Stimulated activated CD8-positive, alpha-beta memory T cell treated with anti-CD3 and anti-CD28 coated beads, Interleukin-7, amount 100 ng/mL, for 1 hour (primary cell): ENCODE measurements around the gene PBX1.

Experiments used
- DNase-seq, 2 donors: peaks; one replicate each; pipeline ENCODE4 v3.0.0-alpha.2; 2020; ENCODE audit warnings: low read depth in 2 of 2

The PBX1 gene

DNA sequence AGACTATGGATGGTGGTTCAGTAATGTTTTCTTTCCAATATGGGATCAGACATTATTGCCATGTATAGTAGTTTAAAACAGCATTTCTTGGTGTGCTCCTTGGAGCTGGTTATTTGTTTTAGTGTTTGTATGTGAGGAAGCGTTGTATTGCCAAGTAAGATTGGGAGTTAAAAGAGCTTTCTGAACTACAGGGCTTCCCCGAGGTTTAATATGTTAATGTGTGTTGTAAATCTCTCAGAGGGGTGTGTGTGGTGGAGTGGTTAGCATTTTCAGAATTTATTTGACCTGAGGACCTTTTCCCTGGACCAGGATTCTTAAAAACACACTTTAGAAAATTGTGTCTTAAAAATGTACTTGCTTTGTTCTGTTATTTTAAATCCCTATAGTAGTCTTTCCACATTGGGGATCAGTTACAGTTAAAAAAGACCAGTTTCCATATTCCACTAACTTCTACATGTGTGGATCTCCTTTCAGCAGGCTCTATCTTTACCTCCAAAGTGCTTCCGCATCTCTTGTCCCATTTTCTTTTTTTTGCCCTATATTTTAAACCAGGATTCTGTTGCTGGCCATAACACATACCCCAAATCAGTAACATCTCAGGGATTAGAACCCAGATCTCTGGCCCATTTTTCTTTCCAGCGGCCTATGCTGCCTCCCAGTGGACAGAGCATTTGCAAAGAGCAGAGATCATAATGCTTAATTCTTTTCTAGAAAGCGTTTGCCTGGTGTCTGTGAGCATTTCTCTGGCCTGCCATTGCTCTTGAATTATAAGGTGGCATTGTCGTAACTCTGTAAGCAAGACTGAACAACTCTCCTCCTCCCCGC lies 58.6 kb downstream of the PBX1 start:
- DNase-seq: no peak

DNA sequence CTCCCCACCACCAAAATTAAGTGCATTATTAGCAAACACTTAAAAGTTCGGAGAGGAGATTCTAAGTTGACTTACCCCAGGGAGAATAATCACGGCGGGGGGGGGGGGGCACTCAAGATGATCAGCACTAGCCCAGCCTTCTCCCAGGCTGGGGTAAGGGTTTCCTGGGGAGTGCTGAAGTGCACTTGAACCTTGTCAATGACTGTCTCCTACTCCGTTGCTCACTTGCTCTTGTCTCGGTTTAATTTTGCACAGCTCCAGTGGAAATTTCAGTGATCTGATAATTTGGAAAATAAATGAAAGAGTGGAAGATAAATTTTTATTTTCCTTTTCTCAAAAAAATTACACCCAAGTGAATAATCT lies 59.2 kb downstream of the PBX1 start:
- no peak for DNase-seq

DNA sequence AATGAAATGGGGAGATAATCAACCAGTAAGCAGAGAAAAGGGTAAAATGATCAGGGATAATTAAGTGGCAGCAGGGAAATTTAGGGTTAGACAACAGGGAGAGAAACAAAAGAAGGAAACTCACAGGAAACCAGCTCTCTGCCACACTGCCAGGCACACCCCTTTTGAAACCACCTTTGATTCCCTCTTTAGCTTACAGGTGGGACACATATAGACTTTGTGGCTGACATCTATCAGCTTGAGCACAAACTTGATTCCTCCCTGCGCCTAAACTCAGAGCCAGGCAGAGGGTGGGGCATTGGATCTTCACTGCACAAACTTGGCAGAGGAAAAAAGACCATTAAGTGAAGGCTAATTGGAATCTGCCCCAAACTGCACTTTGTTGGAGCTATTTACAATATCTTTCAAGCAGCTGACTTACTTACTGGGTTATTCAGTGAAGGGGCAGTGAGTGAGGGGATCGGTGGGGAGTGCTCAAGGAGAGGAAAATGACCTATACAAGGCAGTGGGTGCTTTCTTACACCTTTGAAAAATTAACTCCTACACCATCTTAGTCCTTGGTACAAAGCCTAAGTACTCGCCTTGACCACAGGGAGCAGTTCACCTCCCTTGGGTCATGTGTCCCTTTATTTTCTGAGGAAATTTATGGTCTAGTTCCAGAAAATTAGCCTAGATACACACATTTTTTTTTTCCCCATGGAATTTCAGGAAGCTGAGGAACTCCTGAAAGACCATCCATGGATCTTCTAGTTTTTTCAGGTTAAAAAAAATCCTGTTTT lies 60.2 kb downstream of the PBX1 start:
- DNase-seq: no peak

- DNase-seq: no peak
Observed at GRCh38 chr1:164622068-164622845, 63.3 kb downstream of the PBX1 start.

GRCh38 chr1:164623805-164624204 lies 64.8 kb downstream of the PBX1 start:
- no peak for DNase-seq

DNA sequence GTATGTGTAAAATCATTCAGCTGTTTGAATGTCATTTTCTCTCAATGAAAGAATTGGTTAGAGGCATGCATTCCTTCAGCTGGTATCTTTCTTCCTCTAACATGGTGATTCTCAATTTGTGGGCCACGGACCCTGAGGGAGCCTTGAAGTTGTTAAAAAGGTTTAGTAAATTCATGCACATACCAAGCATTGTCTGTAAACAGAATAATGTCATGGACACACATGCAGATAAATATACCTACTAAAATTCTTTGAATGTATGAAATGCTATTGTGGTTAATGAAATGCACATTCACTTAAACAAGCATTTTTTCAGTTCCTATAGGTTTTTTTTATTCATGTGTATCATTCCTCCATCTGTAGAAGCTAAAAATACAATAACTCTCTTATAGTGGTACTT lies 65.4 kb downstream of the PBX1 start:
- no peak for DNase-seq

- no peak for DNase-seq
Observed at GRCh38 chr1:164625004-164625617, 66.1 kb downstream of the PBX1 start.

DNA sequence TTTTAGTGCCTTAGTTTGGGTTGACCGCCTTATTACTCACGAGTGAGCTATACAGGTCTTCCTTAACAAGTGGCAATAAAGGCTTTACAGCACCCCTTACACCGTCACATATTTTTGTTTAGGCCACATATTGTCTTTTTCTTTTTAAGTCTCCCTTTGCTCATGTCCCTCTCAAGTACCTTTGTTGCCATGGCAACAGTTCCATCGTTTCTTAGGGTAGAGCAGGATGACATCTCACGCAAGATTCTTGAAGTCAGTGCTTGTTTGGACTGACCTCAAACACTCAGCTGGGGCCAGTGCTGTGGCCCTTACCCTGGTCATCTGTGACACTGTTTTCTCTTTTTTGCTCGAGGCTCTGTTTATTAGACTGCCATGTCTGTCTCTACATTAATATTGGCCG lies 69.8 kb downstream of the PBX1 start:
- no peak for DNase-seq

DNA sequence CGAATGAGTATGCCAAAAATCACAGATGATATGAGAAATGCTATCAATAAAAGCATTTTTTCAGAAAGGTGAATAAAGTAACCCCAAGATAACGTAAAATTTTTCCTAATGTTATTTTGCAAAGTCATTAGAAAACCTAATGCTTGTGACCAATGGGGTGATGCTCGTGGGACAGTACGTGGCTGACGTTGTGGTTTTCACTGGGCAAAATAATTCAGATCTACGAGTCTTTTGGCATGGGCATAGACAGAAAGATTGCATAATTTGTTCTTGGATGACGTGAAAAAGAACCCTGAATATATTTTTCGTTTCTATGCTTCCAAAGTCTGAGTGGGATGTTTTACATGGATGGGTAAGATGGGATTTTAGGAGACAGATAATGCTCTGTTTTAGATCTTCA lies 71.0 kb downstream of the PBX1 start:
- DNase-seq: no peak

DNA sequence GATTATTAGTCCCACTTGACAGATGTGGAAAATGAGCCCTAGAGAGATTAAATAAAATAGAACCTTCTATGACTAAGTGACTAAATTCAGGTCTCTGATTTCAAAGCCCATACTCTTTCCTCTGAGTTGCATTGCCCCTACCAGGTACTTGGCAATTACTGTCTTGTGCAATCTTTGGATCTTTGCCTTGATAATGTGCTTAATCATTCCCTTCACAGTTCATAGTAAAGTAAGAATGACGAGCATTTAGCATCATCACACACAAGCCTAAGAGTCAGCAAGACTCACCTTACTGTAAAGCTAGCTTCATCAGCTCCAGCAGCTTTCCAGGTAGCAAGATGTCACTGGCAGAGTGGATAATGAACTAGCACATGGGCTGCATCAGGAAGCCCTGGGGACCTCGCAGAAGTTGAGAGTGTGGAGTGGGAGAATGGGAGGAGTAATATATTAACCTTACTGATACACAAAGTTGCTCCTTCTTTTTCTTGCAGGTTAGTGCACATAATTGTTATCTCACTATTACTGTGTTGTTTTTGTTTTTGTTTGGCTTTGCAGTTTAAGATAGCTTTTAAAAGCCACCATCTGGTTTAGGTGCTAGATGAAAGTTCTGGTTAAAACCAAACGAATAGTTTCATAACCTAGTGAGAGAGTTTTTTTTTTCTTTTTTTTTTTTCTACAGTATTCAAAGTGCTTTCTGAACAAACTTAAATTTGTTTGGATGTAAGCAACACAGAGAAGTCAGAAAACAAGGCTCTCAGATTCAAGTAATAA lies 71.8 kb downstream of the PBX1 start:
- DNase-seq: no peak

DNA sequence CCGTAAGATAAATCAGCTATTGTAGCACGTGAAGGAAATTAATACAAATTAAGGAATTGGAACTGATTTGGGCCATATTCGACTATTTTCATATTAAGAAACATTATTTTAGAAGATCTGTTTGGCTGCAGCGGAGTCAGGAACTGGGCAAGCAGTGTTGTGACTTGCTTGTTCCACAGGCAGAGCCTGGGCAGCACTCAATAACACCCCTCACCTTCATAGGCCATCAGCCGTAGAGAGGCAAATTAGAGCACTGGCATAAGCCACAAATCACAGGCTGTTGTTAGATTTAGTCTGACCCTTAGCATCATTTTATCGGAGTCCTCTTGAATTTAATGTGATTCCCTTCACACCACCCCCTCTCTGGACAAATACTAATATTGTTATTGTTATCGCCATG lies 72.8 kb downstream of the PBX1 start:
- DNase-seq: no peak

GRCh38 chr1:164633997-164634396 lies 75.0 kb downstream of the PBX1 start:
- no peak for DNase-seq

GRCh38 chr1:164635059-164635802 lies 76.2 kb downstream of the PBX1 start:
- DNase-seq: no peak

DNA sequence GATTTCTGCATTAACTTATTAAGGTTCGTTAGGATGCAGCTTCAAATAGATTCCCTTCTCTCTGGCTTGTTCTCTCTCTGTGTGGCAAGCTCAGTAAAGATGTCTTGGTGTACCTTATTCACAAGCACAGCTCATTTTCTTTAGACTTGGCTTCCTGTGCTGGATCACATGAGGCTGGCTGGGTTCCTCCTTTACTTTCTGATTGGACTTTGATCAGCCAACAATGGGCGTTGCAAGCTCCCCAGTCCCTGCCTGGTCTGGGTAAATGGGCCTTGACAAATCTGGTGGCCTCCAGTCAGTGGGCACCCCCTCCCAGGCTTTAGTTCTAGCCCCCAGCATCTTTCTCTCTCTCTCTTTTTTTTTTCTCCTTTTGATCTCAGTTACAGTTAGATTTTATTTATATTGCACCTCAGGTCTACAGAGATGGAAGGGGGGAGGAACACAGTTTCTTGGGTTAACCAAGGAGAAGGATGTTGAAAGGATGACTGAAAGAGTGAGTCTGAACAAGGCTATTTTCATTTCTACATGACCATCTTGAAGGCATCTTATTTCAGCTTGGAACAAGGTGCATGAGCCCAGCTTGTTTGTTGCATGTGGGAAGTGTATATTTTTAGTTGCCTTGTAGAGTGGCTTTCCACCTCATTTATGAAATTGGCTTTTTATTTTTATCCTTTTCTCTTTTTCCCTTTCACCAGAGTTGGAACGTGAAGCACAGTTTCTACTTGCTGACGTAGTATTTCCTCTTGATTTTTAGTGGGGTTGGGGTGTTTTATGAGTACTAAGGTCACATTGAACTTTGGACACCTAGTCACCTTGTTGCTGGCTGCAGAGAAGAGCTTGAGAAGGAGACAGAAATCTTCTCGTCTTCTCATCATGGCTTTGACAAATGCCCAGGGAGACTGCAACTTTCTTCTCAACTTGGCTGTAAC lies 77.1 kb downstream of the PBX1 start:
- DNase-seq: no peak

- DNase-seq: no peak
Observed at GRCh38 chr1:164636757-164637156, 77.8 kb downstream of the PBX1 start.

- no peak for DNase-seq
Observed at GRCh38 chr1:164637461-164638375, 78.7 kb downstream of the PBX1 start.

DNA sequence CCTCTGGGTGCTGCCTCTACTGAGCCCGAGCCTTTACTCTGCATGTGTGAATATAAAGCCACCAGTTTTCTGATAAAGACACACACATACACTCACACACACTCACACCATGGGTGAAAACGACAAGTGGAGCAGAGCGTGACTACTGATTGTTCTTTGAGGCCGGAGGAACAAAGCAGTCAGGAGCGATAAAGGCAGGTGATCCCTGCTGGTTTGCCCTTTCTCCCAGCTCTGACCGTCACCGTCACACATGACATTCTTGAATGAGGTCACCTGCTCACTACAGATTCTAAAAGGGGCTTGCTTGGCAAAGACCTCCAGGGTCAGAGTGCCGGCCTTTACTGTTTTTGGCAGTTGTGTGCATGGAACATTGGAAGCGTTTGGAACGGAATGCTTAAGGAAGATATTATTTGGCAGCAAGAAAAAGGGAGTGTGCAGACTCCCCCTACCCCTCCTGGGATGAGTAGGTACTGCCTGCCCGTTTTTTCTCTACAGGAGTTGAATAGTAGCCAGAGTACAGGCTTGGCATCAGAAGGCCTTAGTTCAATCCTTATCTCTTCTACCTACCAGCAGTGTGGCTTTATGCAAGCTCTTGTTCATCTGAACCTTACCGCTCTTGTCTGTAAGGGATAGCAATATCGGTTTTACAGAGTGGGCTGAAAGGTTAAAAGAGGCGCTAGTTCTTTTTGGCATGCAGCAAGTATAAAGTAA lies 79.7 kb downstream of the PBX1 start:
- no peak for DNase-seq
